ENCODE measurements around the gene CPNE4. TPM values are rescaled to one million over a fixed set of nuclear protein-coding genes. Genes with fewer than 3 reads are reported as not detected.
A peak's percentile ranks its signal among the peaks of the same experiment; 100 is the strongest.

Gene CPNE4
- total RNA-seq, 3 donors from 2014 or later = not detected

DNA sequence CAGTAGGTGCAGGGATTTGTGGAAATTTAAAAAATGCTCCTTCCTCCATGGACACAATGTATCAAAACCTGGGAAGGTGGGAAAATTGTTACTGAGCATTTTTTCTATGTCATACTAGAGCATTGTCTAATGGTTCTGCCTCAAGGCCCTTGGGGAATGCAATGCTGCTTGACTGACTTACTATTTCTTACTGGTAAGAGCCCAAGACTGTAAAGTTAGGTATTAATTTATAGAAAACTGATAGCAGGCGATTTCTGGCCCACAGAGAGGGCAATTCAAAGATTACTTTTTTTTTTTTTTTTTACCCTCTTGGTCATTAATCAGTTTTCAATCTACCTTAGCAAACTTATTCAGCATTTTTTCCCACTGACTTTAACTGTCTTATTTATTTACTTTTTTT lies 493.5 kb downstream of the CPNE4 start:
- H3K4me3 Mint-ChIP-seq = no peak overlapping the region
- DNase-seq = no peak
- H3K9me3 Mint-ChIP-seq = peaks cover 4% of the 10 kb centered on the region
- H3K27me3 Mint-ChIP-seq (ENCODE audit: low read depth) = peaks cover 22% of the 10 kb centered on the region
- H3K4me1 Mint-ChIP-seq (ENCODE audit: low read depth) = no peaks in the 10 kb centered on the region
- no peak for ATAC-seq
- H3K36me3 Mint-ChIP-seq (ENCODE audit: insufficient read depth) = no peaks in the 10 kb centered on the region

DNA sequence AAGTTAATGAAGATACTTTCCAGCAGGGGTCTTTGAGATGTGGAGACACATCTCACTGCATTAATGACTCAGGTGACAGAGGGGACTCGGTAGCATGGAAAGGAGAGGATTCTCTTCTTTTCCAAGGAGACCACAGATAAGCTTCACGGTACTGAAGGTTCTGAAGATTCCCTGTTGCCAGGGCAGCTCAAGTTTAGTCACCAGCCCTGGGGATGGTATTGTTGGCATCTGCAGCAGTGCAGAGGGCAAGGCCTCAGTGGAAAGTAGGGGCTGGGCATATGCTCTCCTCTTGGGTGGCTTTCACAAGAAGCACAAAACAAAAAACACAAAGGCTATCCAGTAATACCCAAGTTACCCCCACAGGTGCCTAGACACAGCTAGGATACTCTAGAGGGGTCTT lies 494.0 kb downstream of the CPNE4 start:
- Mint-ChIP-seq H3K27me3 (ENCODE audit: low read depth) (peaks cover 22% of the 10 kb centered on the region), H3K4me1 (ENCODE audit: low read depth) (no peaks in the 10 kb centered on the region), H3K36me3 (ENCODE audit: insufficient read depth) (no peaks in the 10 kb centered on the region), H3K4me3 (no peak overlapping the region), H3K9me3 (peaks cover 4% of the 10 kb centered on the region)
- no peak for DNase-seq
- ATAC-seq = no peak

DNA sequence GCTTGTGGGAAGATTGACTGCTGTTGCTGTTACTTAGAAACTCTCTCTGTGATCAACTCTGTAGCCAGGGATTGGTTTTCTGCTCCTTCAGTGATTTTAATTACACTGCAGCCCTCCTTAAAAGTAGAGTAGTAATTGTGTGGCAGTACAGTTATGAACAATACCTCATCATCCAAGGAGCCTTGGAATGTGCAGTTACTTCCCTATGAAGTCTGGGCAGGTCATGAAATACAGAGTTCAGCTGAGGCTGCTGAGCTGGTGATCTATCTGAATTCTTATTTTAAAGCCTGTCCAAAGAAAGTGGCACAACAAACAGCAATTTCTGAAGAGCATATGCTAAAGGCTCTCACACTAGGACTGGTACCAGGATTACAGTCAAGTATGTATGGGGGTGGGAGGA lies 494.7 kb downstream of the CPNE4 start:
- H3K36me3 Mint-ChIP-seq (ENCODE audit: insufficient read depth) = no peaks in the 10 kb centered on the region
- H3K27me3 Mint-ChIP-seq (ENCODE audit: low read depth) = peaks cover 25% of the 10 kb centered on the region
- no peak overlapping the region for H3K4me3 Mint-ChIP-seq
- H3K4me1 Mint-ChIP-seq (ENCODE audit: low read depth) = no peaks in the 10 kb centered on the region
- no peak for DNase-seq
- peaks cover 4% of the 10 kb centered on the region for H3K9me3 Mint-ChIP-seq
- no peak for ATAC-seq

DNA sequence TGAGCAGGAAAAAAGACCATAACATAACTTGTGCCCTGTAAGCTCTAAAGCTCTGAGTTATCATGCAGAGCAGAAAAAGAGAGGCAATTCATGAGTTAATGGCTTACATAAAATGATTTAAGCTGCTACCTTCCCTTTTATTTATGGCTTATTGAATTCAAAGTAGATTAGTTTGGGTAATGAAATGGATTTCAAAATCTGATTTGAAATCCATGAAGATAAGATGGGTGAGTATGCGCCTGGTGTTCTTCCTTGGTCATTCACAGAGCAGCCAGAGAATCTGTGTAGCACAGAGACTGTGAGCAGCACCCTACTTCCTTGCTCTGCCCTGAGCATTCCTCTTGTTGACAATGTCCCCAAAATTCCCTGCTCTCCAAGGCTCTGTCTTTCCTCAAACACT lies 495.8 kb downstream of the CPNE4 start:
- no peaks in the 10 kb centered on the region for H3K4me1 Mint-ChIP-seq (ENCODE audit: low read depth)
- no peaks in the 10 kb centered on the region for H3K36me3 Mint-ChIP-seq (ENCODE audit: insufficient read depth)
- H3K9me3 Mint-ChIP-seq = peaks cover 4% of the 10 kb centered on the region
- no peak overlapping the region for H3K4me3 Mint-ChIP-seq
- peaks cover 29% of the 10 kb centered on the region for H3K27me3 Mint-ChIP-seq (ENCODE audit: low read depth)
- ATAC-seq = no peak
- no peak for DNase-seq

DNA sequence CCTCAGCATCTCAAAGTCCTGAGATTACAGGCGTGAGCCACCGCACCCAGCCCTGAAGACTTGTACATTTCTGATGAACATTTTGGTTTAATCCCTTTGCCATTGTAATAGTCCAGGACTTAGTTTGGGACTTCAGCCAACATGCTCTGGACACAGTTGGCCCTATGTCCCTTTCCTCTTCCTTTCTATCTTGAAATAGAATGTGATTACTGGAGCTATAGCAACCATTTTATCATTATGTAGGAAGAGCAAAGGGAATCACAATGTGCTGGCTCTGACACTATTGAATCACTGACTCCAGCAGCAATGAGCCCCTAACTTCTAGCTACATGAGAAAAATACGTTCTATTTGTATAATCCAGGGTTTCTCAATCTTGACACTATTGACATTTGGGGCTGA lies 497.3 kb downstream of the CPNE4 start:
- H3K27me3 Mint-ChIP-seq (ENCODE audit: low read depth) = peaks cover 31% of the 10 kb centered on the region
- ATAC-seq = no peak
- H3K36me3 Mint-ChIP-seq (ENCODE audit: insufficient read depth) = no peaks in the 10 kb centered on the region
- DNase-seq = no peak
- peaks cover 4% of the 10 kb centered on the region for H3K9me3 Mint-ChIP-seq
- H3K4me3 Mint-ChIP-seq = no peak overlapping the region
- no peaks in the 10 kb centered on the region for H3K4me1 Mint-ChIP-seq (ENCODE audit: low read depth)

DNA sequence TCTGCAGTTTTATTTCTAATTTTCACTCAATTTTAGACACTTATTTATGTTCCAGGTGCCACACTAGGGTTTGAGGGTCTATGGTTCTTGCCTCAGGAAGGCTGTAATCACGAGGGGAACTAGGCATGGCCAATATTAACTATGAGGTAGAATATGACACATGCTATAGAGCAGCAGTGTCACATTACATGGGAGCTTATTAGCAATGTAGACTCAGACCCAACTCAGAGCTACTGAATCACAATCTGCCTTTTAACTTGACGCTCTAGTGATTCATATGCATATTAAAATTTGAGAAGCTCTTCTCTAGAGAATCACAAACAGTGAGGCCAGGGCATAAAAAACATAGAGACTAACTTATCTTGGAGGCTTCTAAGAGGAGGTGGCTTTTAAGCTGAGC lies 499.2 kb downstream of the CPNE4 start:
- no peak for ATAC-seq
- Mint-ChIP-seq H3K27me3 (ENCODE audit: low read depth) (peaks cover 35% of the 10 kb centered on the region), H3K36me3 (ENCODE audit: insufficient read depth) (no peaks in the 10 kb centered on the region)

DNA sequence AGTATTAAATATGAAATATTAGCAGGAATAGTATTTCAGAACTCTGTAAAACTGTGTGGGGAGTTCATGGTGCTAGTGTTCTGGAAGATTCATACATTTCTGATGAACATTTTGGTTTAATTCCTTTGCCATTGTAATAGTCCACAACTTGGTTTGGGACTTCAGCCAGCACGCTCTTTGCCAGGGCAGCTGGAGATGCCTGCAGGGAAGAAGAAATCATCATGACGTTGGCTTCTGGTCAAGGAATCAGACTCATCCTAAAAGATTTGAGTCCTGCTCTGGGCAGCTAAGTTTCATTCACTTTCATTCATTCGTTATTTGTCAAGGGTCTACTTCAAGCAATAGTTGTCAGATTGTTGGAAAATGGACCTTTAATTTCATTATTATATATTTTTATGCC lies 499.7 kb downstream of the CPNE4 start:
- Mint-ChIP-seq H3K9me3 (peaks cover 4% of the 10 kb centered on the region), H3K36me3 (ENCODE audit: insufficient read depth) (no peaks in the 10 kb centered on the region), H3K4me1 (ENCODE audit: low read depth) (no peaks in the 10 kb centered on the region), H3K4me3 (no peak overlapping the region), H3K27me3 (ENCODE audit: low read depth) (peaks cover 31% of the 10 kb centered on the region)
- DNase-seq (no peak), ATAC-seq (no peak)

More for the DNA sequence above, 499.2 kb downstream of the CPNE4 start:
- Mint-ChIP-seq H3K4me1 (ENCODE audit: low read depth) (no peaks in the 10 kb centered on the region), H3K4me3 (no peak overlapping the region), H3K9me3 (peaks cover 4% of the 10 kb centered on the region)
- no peak for DNase-seq

DNA sequence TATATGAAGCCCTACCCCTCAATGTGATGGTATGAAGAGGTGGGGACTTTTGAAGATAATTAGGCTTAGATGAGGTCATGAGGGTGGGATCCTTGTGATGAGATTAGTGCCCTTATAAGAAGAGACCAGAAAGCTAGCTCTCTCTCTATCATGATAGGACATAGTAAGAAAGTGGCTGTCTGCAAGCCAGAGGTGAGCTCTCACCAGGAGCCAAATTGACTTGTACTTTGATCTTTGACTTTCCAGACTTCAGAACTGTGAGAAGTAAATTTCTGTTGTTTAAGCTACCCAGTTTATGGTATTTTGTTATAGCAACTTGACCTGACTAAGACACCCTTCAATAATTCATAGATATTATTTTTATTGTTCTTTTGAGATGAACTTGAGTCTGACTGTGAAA lies 502.2 kb downstream of the CPNE4 start:
- DNase-seq (no peak), ATAC-seq (no peak)
- no peaks in the 10 kb centered on the region for H3K4me1 Mint-ChIP-seq (ENCODE audit: low read depth)
- H3K27me3 Mint-ChIP-seq (ENCODE audit: low read depth) = peaks cover 38% of the 10 kb centered on the region
- H3K4me3 Mint-ChIP-seq = no peak overlapping the region
- H3K36me3 Mint-ChIP-seq (ENCODE audit: insufficient read depth) = no peaks in the 10 kb centered on the region
- no peaks in the 10 kb centered on the region for H3K9me3 Mint-ChIP-seq

DNA sequence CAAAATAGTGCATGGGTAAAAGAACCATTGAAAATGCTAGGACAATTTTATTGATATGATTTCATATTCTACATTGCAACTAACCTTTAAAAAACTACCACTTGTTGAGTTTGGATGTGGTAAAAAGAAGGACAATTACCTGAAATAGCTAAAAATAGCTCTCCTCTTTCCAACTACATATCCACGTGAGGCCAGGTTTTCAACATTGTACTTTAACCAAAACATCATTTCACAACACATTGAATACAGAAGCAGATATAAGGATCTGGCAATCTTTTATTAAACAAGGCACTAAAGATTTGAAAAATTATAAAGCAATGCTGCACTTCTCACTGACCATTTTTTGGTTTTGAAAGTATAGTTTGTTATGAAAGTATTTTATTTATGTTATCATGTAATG lies 504.0 kb downstream of the CPNE4 start:
- no peak overlapping the region for H3K4me3 Mint-ChIP-seq
- peaks cover 2% of the 10 kb centered on the region for H3K4me1 Mint-ChIP-seq (ENCODE audit: low read depth)
- DNase-seq (no peak), ATAC-seq (no peak)
- H3K36me3 Mint-ChIP-seq (ENCODE audit: insufficient read depth) = peaks cover 1% of the 10 kb centered on the region
- peaks cover 44% of the 10 kb centered on the region for H3K27me3 Mint-ChIP-seq (ENCODE audit: low read depth)
- H3K9me3 Mint-ChIP-seq = no peaks in the 10 kb centered on the region

DNA sequence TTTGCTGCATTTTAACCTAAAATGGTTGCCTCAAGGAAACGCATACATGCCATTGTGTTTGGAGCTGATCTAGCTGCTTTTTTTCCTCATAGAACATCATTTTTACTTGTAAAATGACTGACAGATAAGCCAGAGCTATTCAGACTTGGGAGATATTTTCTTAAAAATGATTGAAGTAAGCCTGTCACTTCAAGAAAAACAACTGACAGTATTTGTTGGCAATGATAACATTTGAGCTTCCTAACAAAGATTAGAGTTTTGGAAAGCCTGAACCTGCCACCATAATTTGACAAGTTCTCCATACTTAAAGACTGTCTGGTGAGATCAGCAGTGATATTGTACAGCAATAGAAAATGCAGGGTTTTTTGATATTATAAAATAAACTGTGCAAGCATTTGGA lies 504.4 kb downstream of the CPNE4 start:
- no peak for ATAC-seq
- DNase-seq = no peak
- Mint-ChIP-seq H3K4me3 (no peak overlapping the region), H3K36me3 (ENCODE audit: insufficient read depth) (peaks cover 1% of the 10 kb centered on the region), H3K27me3 (ENCODE audit: low read depth) (peaks cover 45% of the 10 kb centered on the region), H3K4me1 (ENCODE audit: low read depth) (peaks cover 2% of the 10 kb centered on the region), H3K9me3 (no peaks in the 10 kb centered on the region)

DNA sequence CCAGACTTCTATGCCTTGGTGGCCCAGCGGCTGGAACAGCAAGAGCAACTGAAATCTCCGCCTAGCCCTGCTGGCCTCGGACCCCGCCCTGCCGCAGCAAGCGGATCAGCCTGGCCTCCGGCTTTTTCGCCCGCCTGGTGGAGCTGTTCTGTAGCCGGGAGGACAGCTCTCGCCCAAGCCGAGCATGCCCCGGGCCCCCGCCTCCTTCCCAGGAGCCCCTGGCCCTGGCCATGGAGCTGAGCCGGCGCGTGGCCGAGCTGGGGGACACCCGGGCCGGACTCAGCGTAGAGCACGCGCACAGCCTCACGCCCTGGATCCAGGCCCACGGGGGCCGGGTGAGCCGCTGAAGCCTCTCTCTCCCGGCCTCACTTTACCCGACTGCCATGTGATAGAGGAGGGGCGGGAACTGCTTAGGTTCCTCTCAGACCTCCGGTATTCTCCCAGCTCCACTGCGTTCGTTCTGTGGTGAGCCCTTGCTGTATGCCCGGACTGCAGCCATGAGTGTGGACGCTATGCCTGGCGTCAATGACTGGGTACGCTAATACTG lies 507.9 kb downstream of the CPNE4 start:
- Mint-ChIP-seq H3K4me3 (no peak overlapping the region), H3K9me3 (no peaks in the 10 kb centered on the region), H3K36me3 (ENCODE audit: insufficient read depth) (peaks cover 1% of the 10 kb centered on the region), H3K27me3 (ENCODE audit: low read depth) (peaks cover 43% of the 10 kb centered on the region), H3K4me1 (ENCODE audit: low read depth) (peaks cover 2% of the 10 kb centered on the region)
- no peak for DNase-seq
- peak; percentile 18 to 40 for ATAC-seq

DNA sequence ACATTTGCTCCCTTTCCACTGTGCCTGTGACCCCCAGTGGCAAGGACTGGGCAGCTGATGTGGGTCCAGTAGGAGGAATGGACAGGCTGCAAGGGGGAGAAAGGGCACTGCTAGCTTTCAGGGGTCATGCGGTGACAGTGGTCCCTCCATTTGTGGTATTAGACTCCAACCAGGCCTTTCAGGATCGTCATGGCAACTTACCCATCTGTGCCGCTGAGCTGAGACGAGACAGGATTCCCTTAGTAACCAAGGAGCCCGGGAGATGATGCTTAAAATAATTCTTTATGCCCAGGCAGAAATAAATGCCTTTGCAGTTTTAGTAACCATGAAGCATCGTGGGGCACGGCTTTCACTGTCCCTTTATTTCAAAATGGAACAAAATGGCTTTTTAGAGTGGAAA lies 516.1 kb downstream of the CPNE4 start:
- H3K9me3 Mint-ChIP-seq = no peaks in the 10 kb centered on the region
- no peaks in the 10 kb centered on the region for H3K36me3 Mint-ChIP-seq (ENCODE audit: insufficient read depth)
- H3K4me3 Mint-ChIP-seq = no peak overlapping the region
- DNase-seq = no peak
- peaks cover 9% of the 10 kb centered on the region for H3K27me3 Mint-ChIP-seq (ENCODE audit: low read depth)
- ATAC-seq = no peak
- no peaks in the 10 kb centered on the region for H3K4me1 Mint-ChIP-seq (ENCODE audit: low read depth)

DNA sequence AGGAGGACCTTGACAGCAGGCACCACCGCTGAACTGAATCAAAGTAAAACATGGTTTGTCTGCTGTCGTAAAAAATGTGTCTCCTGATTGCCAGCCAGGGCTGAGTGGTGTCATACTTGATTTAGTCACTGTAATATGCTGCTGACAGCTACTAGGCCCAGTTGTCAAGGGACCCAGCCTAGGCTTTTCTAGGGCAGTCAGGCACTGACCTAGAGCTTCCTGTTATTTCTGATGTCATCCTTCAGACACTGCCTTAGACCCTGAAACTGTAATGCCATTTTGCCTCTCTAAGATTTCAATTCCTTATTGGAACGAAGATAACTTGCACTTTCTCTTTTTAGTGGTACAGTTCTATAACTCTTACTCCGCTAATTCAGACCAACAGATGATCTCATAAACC lies 529.4 kb downstream of the CPNE4 start:
- Mint-ChIP-seq H3K4me3 (no peak overlapping the region), H3K36me3 (ENCODE audit: insufficient read depth) (peaks cover 4% of the 10 kb centered on the region), H3K4me1 (ENCODE audit: low read depth) (peaks cover 26% of the 10 kb centered on the region), H3K27me3 (ENCODE audit: low read depth) (peaks cover 4% of the 10 kb centered on the region), H3K9me3 (no peaks in the 10 kb centered on the region)
- DNase-seq (no peak), ATAC-seq (no peak)

DNA sequence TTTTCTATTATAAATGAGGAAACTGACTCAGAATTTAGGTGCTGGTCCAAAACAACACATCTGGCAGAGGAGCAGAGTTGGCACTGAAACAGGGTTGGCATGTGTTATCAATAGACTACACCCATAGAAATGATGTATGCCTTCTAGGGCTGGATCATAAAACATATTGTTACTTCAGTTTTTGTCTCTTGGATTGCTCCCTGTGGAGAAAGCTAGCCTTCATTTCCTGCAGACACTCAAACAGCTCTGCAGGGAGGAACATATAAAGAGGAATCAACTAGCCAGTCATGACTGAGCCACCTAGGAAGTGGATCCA lies 531.5 kb downstream of the CPNE4 start:
- Mint-ChIP-seq H3K27me3 (ENCODE audit: low read depth) (peaks cover 4% of the 10 kb centered on the region), H3K9me3 (no peaks in the 10 kb centered on the region), H3K36me3 (ENCODE audit: insufficient read depth) (peaks cover 19% of the 10 kb centered on the region), H3K4me3 (peak overlapping the region; percentile 99), H3K4me1 (ENCODE audit: low read depth) (peaks cover 28% of the 10 kb centered on the region)
- ATAC-seq (no peak), DNase-seq (no peak)

DNA sequence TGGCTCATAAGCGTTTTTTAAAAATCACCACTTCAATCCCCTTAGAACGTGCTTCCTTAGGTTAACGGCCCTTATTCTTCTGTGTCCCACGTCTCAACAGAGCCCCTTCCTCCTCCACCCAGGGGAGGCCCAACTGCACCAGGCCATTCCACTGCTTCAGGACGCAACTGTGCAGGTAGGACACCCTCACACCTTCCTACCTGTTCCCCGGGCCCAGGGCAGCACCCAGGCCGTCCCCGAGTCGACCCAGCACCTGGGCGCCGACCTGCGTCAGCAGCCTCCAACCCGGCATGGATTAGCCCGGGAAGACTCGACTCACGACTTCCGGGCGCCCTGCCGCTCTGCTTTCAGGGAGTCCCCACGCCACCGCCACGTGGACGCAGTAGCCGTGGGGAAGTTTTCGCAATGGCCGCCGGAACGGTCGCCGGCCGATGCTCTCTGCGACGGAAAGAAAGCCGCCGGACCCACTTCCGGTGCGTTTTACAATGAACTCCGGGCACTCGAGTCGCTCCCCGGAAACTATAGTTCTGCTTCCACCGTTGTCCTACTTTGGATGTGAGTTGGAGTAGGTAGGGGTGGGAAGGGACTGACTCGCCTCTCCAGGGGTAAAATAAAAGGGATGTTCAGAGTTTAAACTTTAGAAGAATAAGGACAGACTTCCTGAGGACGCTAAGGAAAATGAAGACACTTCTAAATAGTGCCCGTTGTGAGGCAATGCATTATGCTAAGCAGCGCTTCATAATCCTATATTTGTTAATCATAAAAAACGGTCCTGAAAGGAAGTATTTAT lies 532.1 kb downstream of the CPNE4 start, which contains the start of gene MRPL3:
TSS of gene MRPL3 (minus strand) at position 442 of the 790 bp plus-strand sequence. CDS start at position 292, 150 bp downstream.
- Mint-ChIP-seq H3K9me3 (no peaks in the 10 kb centered on the region), H3K4me3 (peak within 1 kb of the TSS; percentile 99), H3K27me3 (ENCODE audit: low read depth) (no peaks in the 10 kb centered on the region), H3K4me1 (ENCODE audit: low read depth) (peaks cover 28% of the 10 kb centered on the region), H3K36me3 (ENCODE audit: insufficient read depth) (peaks cover 21% of the 10 kb centered on the region)
- peak; percentile 78 for DNase-seq
- peak; percentile 95 to 96 for ATAC-seq
